SK-N-SH (cell line): ENCODE data around the gene KRTAP5-2. TPM values are rescaled to one million over a fixed set of nuclear protein-coding genes. Genes with fewer than 3 reads are reported as not detected.

ENCODE experiments used
- CTCF ChIA-PET: fragments of 300-600, 350-600 bp; formaldehyde crosslinking; extraction: SDS; loops from one replicate; lab custom pipeline; 2021; lab: Yijun Ruan, JAX
- POLR2A ChIA-PET: fragments of 350-600 bp; sonication (Branson Sonifier 250); formaldehyde crosslinking; extraction: SDS; loops from one replicate; lab custom pipeline; 2020; ENCODE audit warnings: antibody characterized with exemption, inconsistent platforms; lab: Yijun Ruan, JAX
- DNase-seq: peaks from one replicate; pipeline ENCODE4 v3.0.0; 2012
- H2AFZ ChIP-seq: fragments of 200-600 bp; sonication (generic); 2 replicates; pipeline ENCODE4 v1.8.1; 2016; ENCODE audit warnings: antibody characterized with exemption, mild to moderate bottlenecking, low read depth
- H3F3A ChIP-seq: fragments of 200-600 bp; sonication (generic); replicated peaks from 2 replicates; pipeline ENCODE3; 2016; ENCODE audit warnings: antibody characterized with exemption, mild to moderate bottlenecking; ENCODE audit not compliant: insufficient read depth
- H3K27ac ChIP-seq, 2 experiments: fragments of 200-500 bp in 1 of 2; fragments of 200-600 bp in 1 of 2; sonication (Bioruptor generic) in 1 of 2; sonication (generic), shearing (Covaris generic) in 1 of 2; 2 replicates each; pipeline versions ENCODE4 v1.5.1 to v1.6.1; 2014 to 2016; ENCODE audit warnings: low read depth in 2 of 2, inconsistent platforms in 1 of 2, low read length in 1 of 2, mild to moderate bottlenecking in 1 of 2, mixed read lengths in 1 of 2
- H3K27me3 ChIP-seq: fragments of 200-600 bp; sonication (generic), shearing (Covaris generic); 2 replicates; pipeline ENCODE4 v1.6.1; 2016; ENCODE audit warnings: mixed run types; ENCODE audit not compliant: insufficient read depth
- H3K36me3 ChIP-seq, 2 experiments: fragments of 200-500 bp in 1 of 2; fragments of 200-600 bp in 1 of 2; sonication (Bioruptor generic) in 1 of 2; sonication (generic) in 1 of 2; replicated peaks in 1 of 2; 2 replicates each; pipeline versions ENCODE3 to v1.5.1; 2014 to 2016; ENCODE audit warnings: low read length in 1 of 2, mild to moderate bottlenecking in 1 of 2; ENCODE audit not compliant: insufficient read depth in 2 of 2, control insufficient read depth in 1 of 2
- H3K4me1 ChIP-seq, 2 experiments: fragments of 200-500 bp in 1 of 2; fragments of 200-600 bp in 1 of 2; sonication (Bioruptor generic) in 1 of 2; sonication (generic), shearing (Covaris generic) in 1 of 2; 2 replicates each; pipeline versions ENCODE4 v1.5.1 to v1.6.1; 2014 to 2016; ENCODE audit warnings: low read depth in 1 of 2, low read length in 1 of 2, mixed run types in 1 of 2; ENCODE audit not compliant: insufficient read depth in 2 of 2, control insufficient read depth in 1 of 2
- H3K4me2 ChIP-seq: fragments of 200-600 bp; sonication (generic), shearing (Covaris generic); 2 replicates; pipeline ENCODE4 v1.6.1; 2017; ENCODE audit warnings: mixed run types
- H3K4me3 ChIP-seq, 2 experiments: fragments of 200-500 bp in 1 of 2; fragments of 200-600 bp in 1 of 2; sonication (Bioruptor generic) in 1 of 2; sonication (generic), shearing (Covaris generic) in 1 of 2; 2 replicates each; pipeline versions ENCODE4 v1.5.1 to v1.8.1; 2014 to 2016; ENCODE audit warnings: low read depth in 2 of 2, inconsistent platforms in 1 of 2, low read length in 1 of 2, mild to moderate bottlenecking in 1 of 2, mixed read lengths in 1 of 2, moderate library complexity in 1 of 2
- H3K79me2 ChIP-seq: fragments of 200-600 bp; sonication (generic); 2 replicates; pipeline ENCODE4 v1.8.1; 2017; ENCODE audit warnings: mild to moderate bottlenecking; ENCODE audit not compliant: insufficient read depth
- H3K9ac ChIP-seq: fragments of 200-600 bp; sonication (generic); 2 replicates; pipeline ENCODE4 v1.6.1; 2017; ENCODE audit warnings: mixed run types
- H3K9me2 ChIP-seq: fragments of 200-600 bp; sonication (generic); 2 replicates; pipeline ENCODE4 v1.6.1; 2017; ENCODE audit warnings: mixed run types
- H3K9me3 ChIP-seq: fragments of 200-600 bp; sonication (generic); 2 replicates; pipeline ENCODE4 v1.6.1; 2017; ENCODE audit warnings: mixed run types, mild to moderate bottlenecking, moderate library complexity
- H4K20me1 ChIP-seq: fragments of 200-600 bp; sonication (generic); 2 replicates; pipeline ENCODE4 v1.6.1; 2017; ENCODE audit warnings: mild to moderate bottlenecking, mixed run types; ENCODE audit not compliant: insufficient read depth
- ELF1 ChIP-seq: IDR thresholded peaks from 2 replicates; pipeline ENCODE4 v1.4.0; 2012
- EP300 ChIP-seq, 2 experiments: IDR thresholded peaks; 2 replicates each; pipeline versions ENCODE4 v1.4.0 to v1.6.1; 2012; ENCODE audit warnings: borderline replicate concordance in 1 of 2, low read depth in 1 of 2, low read length in 1 of 2
- FOXJ3 ChIP-seq: sonication (generic); formaldehyde crosslinking; IDR thresholded peaks from 2 replicates; pipeline ENCODE4 v1.5.1; 2020; ENCODE audit warnings: mild to moderate bottlenecking, missing genetic modification reagents
- JUND ChIP-seq: IDR thresholded peaks from 2 replicates; pipeline ENCODE4 v1.4.0; 2012
- POLR2AphosphoS5 ChIP-seq: IDR thresholded peaks from 2 replicates; pipeline ENCODE4 v1.6.1; 2012; ENCODE audit warnings: low read depth, low read length
- RAD21 ChIP-seq: IDR thresholded peaks from 2 replicates; pipeline ENCODE4 v1.6.1; 2012; ENCODE audit warnings: mild to moderate bottlenecking, low read length
- RCOR1 ChIP-seq: fragments of 150-350 bp; IDR thresholded peaks from 2 replicates; pipeline ENCODE4 v1.6.1; 2017; ENCODE audit warnings: antibody characterized with exemption, low read length
- SMC3 ChIP-seq: IDR thresholded peaks from 2 replicates; pipeline ENCODE4 v1.6.1; 2012; ENCODE audit warnings: low read depth, low read length, improper control_type of control experiment
- TEAD4 ChIP-seq: IDR thresholded peaks from 2 replicates; pipeline ENCODE4 v1.4.0; 2012; ENCODE audit warnings: mild to moderate bottlenecking, borderline replicate concordance; ENCODE audit not compliant: insufficient read depth
- WGBS: methylation state at CpG from one replicate; pipeline ENCODE4 v1.1.6; 2017; ENCODE audit warnings: low lambda C conversion rate; 5-methylcytosine and 5-hydroxymethylcytosine counted together
- polyA plus RNA-seq, 3 experiments: library from polyadenylated mRNA; depleted of rRNA; stranded (reverse); fragments of >200 nt; gene quantifications; 2 replicates each; pipeline ENCODE4 v1.2.3, GENCODE V29; 2012
- TF ChIP-seq, protein P1 (sequence below): fragments of 150-350 bp; IDR thresholded peaks from 2 replicates; pipeline ENCODE4 v1.6.1; 2016; ENCODE audit warnings: mild to moderate bottlenecking, low read depth, low read length
- TF ChIP-seq, protein P2 (sequence below): fragments of 200-600 bp; sonication (generic); IDR thresholded peaks from 2 replicates; pipeline ENCODE4 v1.6.1; 2017; ENCODE audit warnings: antibody characterized with exemption, mild to moderate bottlenecking, moderate library complexity
- TF ChIP-seq, protein P3 (sequence below): IDR thresholded peaks from 2 replicates; pipeline ENCODE4 v1.6.1; 2012; ENCODE audit warnings: mild to moderate bottlenecking, low read depth, low read length, moderate library complexity
- TF ChIP-seq, protein P4 (sequence below): IDR thresholded peaks from 2 replicates; pipeline ENCODE4 v1.4.0; 2012; ENCODE audit warnings: low read depth, borderline replicate concordance
- TF ChIP-seq, protein P5 (sequence below): IDR thresholded peaks from 2 replicates; pipeline ENCODE4 v1.4.0; 2012; ENCODE audit warnings: low read depth
- TF ChIP-seq, protein P6 (sequence below): fragments of 150-350 bp; IDR thresholded peaks from 2 replicates; pipeline ENCODE4 v1.6.1; 2017; ENCODE audit warnings: antibody characterized with exemption, low read length, low read depth, borderline replicate concordance

KRTAP5-2 gene
- polyA plus RNA-seq, 1 of the 3 experiments (the other 2 are of a cell fraction): not detected

DNA sequence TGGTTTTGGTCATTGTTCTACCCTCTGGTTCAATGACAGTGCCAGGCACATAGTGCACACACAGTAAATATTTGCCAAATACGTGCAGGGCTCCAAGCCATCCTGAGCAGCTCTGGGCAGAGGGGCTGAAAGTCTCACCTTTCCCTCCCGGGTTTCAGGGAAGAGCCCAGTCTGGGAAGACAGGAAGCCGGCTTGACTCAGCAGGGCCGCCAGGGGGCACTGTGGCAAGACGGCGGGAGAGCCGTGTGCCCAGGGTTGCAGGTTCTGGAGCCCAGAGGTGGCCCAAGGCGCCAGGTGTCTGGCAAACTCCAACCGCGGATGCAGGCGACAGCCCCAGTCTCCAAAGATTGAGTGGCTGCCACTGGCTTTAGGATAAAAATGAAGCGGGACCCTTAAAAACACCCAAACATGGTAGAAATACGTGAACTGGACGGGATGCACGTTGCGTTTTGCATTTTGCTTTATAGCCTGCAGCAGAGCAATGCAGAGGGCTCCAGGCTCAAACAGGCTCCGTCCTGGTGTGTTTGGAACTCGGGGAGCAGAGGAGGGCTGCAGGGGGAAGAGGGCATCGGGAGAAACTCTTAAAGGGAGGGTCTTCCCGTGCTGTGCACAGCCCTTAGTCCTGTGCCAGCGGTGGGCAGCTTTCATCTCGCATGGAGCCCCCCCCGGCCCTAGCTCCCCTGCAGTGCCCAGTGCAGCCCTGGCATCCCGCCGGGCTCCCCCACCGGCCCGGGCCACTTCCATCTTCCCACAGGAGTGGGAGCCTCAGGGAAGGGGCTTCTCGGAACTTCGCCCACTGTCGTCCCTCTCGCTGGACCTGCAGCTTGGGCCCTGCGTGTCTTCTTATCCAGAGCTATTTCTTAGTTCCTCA lies 42.2 kb upstream of the KRTAP5-2 start:
- 53% methylated on average over 21 of the region's 32 CpGs for WGBS
- POLR2A ChIA-PET: interaction anchor here (1.2 to 1.8 kb wide), 5 partner anchors 9 to 320 kb away, joined by 3 to 7 read pairs (median 5); no protein-coding TSS in a partner anchor
- Histone ChIP-seq H3K4me3 (no peak overlapping the region; a peak in 1 of 4 replicates), H3K9me2 (no peaks in the 10 kb centered on the region), H3K4me2 (no peak overlapping the region), H3K9me3 (no peaks in the 10 kb centered on the region), H3K79me2 (no peaks in the 10 kb centered on the region), H3K27me3 (no peaks in the 10 kb centered on the region), H3F3A (no peaks in the 10 kb centered on the region), H3K27ac (no peak overlapping the region; a peak in 1 of 4 replicates), H3K9ac (no peak overlapping the region), H3K36me3 (no peaks in the 10 kb centered on the region), H4K20me1 (no peaks in the 10 kb centered on the region), H3K4me1 (peaks cover 0 to 25% of the 10 kb centered on the region in 2 experiments; a peak in 1 of 4 replicates), H2AFZ (no peak overlapping the region)
- TF ChIP-seq RAD21 (peak; percentile 14; the same call in 1 of the 2 replicates), TEAD4 (no peak), SMC3 (peak; percentile 28), POLR2AphosphoS5 (no peak), ELF1 (no peak)
- TF ChIP-seq, protein P1, sequence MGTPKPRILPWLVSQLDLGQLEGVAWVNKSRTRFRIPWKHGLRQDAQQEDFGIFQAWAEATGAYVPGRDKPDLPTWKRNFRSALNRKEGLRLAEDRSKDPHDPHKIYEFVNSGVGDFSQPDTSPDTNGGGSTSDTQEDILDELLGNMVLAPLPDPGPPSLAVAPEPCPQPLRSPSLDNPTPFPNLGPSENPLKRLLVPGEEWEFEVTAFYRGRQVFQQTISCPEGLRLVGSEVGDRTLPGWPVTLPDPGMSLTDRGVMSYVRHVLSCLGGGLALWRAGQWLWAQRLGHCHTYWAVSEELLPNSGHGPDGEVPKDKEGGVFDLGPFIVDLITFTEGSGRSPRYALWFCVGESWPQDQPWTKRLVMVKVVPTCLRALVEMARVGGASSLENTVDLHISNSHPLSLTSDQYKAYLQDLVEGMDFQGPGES: no peak
- TF ChIP-seq, protein P2, sequence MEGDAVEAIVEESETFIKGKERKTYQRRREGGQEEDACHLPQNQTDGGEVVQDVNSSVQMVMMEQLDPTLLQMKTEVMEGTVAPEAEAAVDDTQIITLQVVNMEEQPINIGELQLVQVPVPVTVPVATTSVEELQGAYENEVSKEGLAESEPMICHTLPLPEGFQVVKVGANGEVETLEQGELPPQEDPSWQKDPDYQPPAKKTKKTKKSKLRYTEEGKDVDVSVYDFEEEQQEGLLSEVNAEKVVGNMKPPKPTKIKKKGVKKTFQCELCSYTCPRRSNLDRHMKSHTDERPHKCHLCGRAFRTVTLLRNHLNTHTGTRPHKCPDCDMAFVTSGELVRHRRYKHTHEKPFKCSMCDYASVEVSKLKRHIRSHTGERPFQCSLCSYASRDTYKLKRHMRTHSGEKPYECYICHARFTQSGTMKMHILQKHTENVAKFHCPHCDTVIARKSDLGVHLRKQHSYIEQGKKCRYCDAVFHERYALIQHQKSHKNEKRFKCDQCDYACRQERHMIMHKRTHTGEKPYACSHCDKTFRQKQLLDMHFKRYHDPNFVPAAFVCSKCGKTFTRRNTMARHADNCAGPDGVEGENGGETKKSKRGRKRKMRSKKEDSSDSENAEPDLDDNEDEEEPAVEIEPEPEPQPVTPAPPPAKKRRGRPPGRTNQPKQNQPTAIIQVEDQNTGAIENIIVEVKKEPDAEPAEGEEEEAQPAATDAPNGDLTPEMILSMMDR: peak; percentile 82
- CTCF ChIA-PET: interaction anchor here (0.6 to 9.8 kb wide), 43 partner anchors 9 to 1243 kb away, joined by 3 to 143 read pairs (median 5); partner anchors contain the start of genes KRTAP5-5, SYT8 and TNNI2
- DNase-seq: peak; percentile 86

DNA sequence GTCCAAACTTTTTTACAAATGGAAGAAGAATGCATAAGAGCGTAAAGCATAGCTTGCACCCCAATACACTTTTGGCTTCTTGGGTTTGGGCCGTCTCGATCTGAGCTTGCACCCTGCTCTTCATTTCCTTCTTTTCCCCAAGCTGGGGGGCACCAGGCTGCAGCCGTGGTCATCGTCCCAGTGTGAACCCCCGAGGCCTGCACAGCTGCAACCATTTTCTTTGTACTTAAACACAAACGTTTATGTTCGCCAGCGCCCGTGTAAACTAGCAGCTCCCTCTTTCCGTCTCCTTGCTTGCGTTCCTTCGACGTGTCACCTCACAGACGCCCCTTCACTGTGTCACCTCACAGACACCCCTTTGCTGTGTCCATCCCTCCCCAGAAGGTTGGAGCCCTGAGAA lies 41.6 kb upstream of the KRTAP5-2 start:
- no peak overlapping the region for H2AFZ ChIP-seq
- POLR2A ChIA-PET: interaction anchor here (0.6 to 1.8 kb wide), 6 partner anchors 9 to 881 kb away, joined by 3 to 7 read pairs (median 4); no protein-coding TSS in a partner anchor
- H3K9me2 ChIP-seq: no peaks in the 10 kb centered on the region
- no peaks in the 10 kb centered on the region for H3K79me2 ChIP-seq
- H3K36me3 ChIP-seq: no peaks in the 10 kb centered on the region
- H3K4me3 ChIP-seq: no peak overlapping the region
- H3K27ac ChIP-seq: peak overlapping the region in 1 of 2 experiments; percentile 76; a peak in 2 of 4 replicates
- no peak for DNase-seq
- H3K4me2 ChIP-seq: peak overlapping the region; percentile 74; the same call in 1 of the 2 replicates
- H3K9ac ChIP-seq: no peak overlapping the region
- CTCF ChIA-PET: interaction anchor here (0.7 to 9.8 kb wide), 38 partner anchors 8 to 519 kb away, joined by 3 to 143 read pairs (median 5); partner anchors contain the start of genes KRTAP5-5, SYT8 and TNNI2
- no peaks in the 10 kb centered on the region for H3K9me3 ChIP-seq
- peaks cover 0 to 25% of the 10 kb centered on the region in 2 experiments; a peak in 1 of 4 replicates for H3K4me1 ChIP-seq
- no peaks in the 10 kb centered on the region for H3K27me3 ChIP-seq
- H3F3A ChIP-seq: no peaks in the 10 kb centered on the region
- 36% methylated on average over 15 of the region's 15 CpGs for WGBS
- H4K20me1 ChIP-seq: no peaks in the 10 kb centered on the region
- TF ChIP-seq, protein P3, sequence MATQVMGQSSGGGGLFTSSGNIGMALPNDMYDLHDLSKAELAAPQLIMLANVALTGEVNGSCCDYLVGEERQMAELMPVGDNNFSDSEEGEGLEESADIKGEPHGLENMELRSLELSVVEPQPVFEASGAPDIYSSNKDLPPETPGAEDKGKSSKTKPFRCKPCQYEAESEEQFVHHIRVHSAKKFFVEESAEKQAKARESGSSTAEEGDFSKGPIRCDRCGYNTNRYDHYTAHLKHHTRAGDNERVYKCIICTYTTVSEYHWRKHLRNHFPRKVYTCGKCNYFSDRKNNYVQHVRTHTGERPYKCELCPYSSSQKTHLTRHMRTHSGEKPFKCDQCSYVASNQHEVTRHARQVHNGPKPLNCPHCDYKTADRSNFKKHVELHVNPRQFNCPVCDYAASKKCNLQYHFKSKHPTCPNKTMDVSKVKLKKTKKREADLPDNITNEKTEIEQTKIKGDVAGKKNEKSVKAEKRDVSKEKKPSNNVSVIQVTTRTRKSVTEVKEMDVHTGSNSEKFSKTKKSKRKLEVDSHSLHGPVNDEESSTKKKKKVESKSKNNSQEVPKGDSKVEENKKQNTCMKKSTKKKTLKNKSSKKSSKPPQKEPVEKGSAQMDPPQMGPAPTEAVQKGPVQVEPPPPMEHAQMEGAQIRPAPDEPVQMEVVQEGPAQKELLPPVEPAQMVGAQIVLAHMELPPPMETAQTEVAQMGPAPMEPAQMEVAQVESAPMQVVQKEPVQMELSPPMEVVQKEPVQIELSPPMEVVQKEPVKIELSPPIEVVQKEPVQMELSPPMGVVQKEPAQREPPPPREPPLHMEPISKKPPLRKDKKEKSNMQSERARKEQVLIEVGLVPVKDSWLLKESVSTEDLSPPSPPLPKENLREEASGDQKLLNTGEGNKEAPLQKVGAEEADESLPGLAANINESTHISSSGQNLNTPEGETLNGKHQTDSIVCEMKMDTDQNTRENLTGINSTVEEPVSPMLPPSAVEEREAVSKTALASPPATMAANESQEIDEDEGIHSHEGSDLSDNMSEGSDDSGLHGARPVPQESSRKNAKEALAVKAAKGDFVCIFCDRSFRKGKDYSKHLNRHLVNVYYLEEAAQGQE: no peak
- TF ChIP-seq, protein P4, sequence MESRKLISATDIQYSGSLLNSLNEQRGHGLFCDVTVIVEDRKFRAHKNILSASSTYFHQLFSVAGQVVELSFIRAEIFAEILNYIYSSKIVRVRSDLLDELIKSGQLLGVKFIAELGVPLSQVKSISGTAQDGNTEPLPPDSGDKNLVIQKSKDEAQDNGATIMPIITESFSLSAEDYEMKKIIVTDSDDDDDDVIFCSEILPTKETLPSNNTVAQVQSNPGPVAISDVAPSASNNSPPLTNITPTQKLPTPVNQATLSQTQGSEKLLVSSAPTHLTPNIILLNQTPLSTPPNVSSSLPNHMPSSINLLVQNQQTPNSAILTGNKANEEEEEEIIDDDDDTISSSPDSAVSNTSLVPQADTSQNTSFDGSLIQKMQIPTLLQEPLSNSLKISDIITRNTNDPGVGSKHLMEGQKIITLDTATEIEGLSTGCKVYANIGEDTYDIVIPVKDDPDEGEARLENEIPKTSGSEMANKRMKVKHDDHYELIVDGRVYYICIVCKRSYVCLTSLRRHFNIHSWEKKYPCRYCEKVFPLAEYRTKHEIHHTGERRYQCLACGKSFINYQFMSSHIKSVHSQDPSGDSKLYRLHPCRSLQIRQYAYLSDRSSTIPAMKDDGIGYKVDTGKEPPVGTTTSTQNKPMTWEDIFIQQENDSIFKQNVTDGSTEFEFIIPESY: no peak
- TF ChIP-seq RCOR1: no peak
- TF ChIP-seq, protein P5, sequence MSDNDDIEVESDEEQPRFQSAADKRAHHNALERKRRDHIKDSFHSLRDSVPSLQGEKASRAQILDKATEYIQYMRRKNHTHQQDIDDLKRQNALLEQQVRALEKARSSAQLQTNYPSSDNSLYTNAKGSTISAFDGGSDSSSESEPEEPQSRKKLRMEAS: no peak
- no peak for TF ChIP-seq FOXJ3 (CRISPR knock-in tag)
- TF ChIP-seq, protein P6, sequence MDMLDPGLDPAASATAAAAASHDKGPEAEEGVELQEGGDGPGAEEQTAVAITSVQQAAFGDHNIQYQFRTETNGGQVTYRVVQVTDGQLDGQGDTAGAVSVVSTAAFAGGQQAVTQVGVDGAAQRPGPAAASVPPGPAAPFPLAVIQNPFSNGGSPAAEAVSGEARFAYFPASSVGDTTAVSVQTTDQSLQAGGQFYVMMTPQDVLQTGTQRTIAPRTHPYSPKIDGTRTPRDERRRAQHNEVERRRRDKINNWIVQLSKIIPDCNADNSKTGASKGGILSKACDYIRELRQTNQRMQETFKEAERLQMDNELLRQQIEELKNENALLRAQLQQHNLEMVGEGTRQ: no peak
- TF ChIP-seq EP300 (IDR thresholded peaks at IDR 0.05; ENCODE audit: borderline replicate concordance in 1 of 2, low read depth in 1 of 2, low read length in 1 of 2): no peak
- TF ChIP-seq JUND: no peak
